Measurements from ENCODE around the gene ALPK3.

Gene ALPK3

GRCh38 chr15:84919106-84919667 lies 102.0 kb downstream of the ALPK3 start:
- no peak for DNase-seq (ENCODE audit: low read depth, low spot score)
- in situ Hi-C loops (cut with HindIII; ENCODE audit: low sequenced_read_pairs): no loop called here
- no peak overlapping the region for H3K4me3 ChIP-seq (ENCODE audit: low read depth, low read length)
- no peak for TF ChIP-seq CTCF (IDR thresholded peaks at IDR 0.05; ENCODE audit: low read depth, low read length)

- no peak for TF ChIP-seq CTCF (IDR thresholded peaks at IDR 0.05; ENCODE audit: low read depth, low read length)
- H3K4me3 ChIP-seq (ENCODE audit: low read depth, low read length): no peak overlapping the region
- no peak for DNase-seq (ENCODE audit: low read depth, low spot score)
- in situ Hi-C loops (cut with HindIII; ENCODE audit: low sequenced_read_pairs): no loop called here
These were observed 104.0 kb downstream of the ALPK3 start for GRCh38 chr15:84921121-84921520.

GRCh38 chr15:84922530-84922929 lies 105.4 kb downstream of the ALPK3 start:
- no peak for TF ChIP-seq CTCF (IDR thresholded peaks at IDR 0.05; ENCODE audit: low read depth, low read length)
- no peak overlapping the region for H3K4me3 ChIP-seq (ENCODE audit: low read depth, low read length)
- in situ Hi-C loops (cut with HindIII; ENCODE audit: low sequenced_read_pairs): no loop called here
- no peak for DNase-seq (ENCODE audit: low read depth, low spot score)
